Gastroesophageal sphincter (tissue), 3 donors: ENCODE measurements around the gene EEF1A1.

ENCODE experiments used
- EP300 ChIP-seq: sonication (generic); formaldehyde crosslinking; IDR thresholded peaks from one replicate; pipeline ENCODE4 v1.6.1; 2017; ENCODE audit warnings: antibody characterized with exemption, mild to moderate bottlenecking
- TF ChIP-seq, protein P1 (sequence below), 4 experiments: fragments of 200-600 bp in 2 of 4; fragments of 450-650 bp in 2 of 4; sonication (generic) in 1 of 4; IDR thresholded peaks; one replicate each; pipeline ENCODE4 v1.5.1; 2017 to 2019; ENCODE audit warnings: antibody characterized with exemption in 4 of 4, mild to moderate bottlenecking in 2 of 4, moderate library complexity in 2 of 4

DNA sequence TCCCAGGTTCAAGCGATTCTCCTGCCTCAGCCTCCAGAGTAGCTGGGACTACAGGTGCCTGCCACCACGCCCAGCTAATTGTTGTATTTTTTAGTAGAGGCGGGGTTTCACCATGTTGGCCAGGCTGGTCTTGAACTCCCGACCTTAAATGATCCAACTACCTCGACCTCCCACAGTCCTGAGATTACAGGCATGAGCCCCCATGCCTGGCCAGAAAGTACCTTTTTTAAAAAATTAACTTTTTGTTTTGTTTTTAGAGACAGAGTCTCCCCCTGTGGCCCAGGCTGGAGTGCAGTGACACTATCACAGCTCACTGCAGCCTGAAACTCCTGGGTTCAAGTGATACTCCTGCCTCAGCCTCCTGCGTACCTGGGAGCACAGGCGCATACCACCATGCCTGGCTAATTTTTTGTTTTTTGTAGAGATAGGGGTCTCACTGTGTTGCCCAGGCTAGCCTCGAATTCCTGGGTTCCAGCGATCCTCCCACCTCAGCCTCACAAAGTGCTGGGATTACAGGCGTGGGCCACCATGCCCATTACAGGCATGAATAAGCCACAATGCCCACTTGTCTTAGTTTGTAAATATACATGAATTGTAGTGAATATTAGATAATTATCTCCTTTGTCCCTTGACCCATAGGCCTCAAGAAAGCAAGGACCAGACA lies 17.4 kb upstream of the EEF1A1 start:
- TF ChIP-seq, protein P1, sequence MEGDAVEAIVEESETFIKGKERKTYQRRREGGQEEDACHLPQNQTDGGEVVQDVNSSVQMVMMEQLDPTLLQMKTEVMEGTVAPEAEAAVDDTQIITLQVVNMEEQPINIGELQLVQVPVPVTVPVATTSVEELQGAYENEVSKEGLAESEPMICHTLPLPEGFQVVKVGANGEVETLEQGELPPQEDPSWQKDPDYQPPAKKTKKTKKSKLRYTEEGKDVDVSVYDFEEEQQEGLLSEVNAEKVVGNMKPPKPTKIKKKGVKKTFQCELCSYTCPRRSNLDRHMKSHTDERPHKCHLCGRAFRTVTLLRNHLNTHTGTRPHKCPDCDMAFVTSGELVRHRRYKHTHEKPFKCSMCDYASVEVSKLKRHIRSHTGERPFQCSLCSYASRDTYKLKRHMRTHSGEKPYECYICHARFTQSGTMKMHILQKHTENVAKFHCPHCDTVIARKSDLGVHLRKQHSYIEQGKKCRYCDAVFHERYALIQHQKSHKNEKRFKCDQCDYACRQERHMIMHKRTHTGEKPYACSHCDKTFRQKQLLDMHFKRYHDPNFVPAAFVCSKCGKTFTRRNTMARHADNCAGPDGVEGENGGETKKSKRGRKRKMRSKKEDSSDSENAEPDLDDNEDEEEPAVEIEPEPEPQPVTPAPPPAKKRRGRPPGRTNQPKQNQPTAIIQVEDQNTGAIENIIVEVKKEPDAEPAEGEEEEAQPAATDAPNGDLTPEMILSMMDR (IDR thresholded peaks at IDR 0.05) = no peak
- TF ChIP-seq EP300 = no peak
